ENCODE results near the gene DIAPH3.
"Not testable (repeated sequence)": the region's sequence is repeated elsewhere in the genome, so short reads cannot be mapped to it uniquely, and the experiment has no call there.

The DIAPH3 gene

GRCh38 chr13:60163478-60164233 is at the start of gene DIAPH3:
DIAPH3 (minus strand) TSS chr13:60163928; CDS start chr13:60163766, 162 bp downstream.
- DNase-seq = peak; percentile 98

GRCh38 chr13:60213236-60213744 is 49.6 kb upstream of the DIAPH3 start:
- DNase-seq = no peak

DNA sequence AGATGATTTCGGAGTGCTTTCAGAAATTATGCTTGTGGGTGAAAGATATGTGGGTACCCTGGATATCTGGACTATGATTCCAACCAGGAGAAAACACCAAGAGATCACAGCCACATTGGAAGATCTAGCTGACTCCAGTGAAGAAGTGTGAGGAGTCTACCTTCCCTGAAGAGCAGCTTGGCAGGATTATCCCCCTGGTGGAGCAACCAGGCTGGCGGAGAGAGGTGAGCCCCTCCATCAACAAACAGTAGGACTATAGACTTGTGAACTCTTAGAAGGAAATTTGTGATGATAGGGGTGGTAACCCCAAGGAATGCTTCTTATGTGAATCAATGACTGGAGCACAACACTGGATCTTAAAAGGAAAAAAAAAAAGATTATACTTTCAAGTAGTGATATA is 47.8 kb upstream of the DIAPH3 start:
- DNase-seq = no peak

GRCh38 chr13:60210510-60211330 is 47.0 kb upstream of the DIAPH3 start:
- DNase-seq = no peak

GRCh38 chr13:60205499-60205898 is 41.8 kb upstream of the DIAPH3 start:
- not testable (repeated sequence) for DNase-seq

DNA sequence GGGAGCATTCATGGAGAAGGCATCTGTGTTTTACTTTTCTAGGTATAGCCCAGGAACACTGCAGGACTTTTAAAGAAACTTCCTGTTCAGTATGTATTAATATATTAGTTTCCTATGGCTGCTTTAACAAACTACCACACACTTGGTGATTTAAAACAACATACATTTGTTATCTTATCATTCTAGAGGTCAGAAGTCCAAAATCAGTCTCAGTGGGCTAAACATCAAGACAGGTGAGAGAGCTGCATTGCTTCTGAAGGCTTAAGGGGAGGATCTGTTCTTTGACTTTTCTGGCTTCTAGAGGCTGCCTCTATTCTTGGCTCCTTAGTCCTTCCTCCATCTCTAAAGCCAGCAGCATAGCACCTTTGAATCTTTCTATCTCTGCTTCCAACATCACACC is 37.6 kb upstream of the DIAPH3 start:
- DNase-seq = no peak

GRCh38 chr13:60195893-60196292 is 32.2 kb upstream of the DIAPH3 start:
- DNase-seq = not testable (repeated sequence)

DNA sequence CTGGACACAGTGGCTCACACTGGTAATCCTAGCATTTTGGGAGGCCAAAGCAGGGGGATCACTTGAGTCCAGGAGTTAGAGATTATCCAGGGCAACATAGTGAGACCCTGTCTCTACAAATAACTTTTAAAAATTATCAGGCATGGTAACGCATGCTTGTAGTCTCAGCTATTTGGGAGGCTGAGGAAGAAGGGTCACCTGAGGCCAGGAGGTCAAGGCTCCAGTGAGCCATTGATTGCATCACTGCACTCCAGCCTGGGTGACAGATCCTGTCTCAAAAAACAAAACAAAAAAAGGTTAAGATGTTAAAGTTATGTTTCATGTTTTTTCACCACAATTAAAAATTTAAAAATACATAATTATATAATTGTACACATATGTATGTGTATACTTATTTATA is 19.2 kb upstream of the DIAPH3 start:
- no peak for DNase-seq

DNA sequence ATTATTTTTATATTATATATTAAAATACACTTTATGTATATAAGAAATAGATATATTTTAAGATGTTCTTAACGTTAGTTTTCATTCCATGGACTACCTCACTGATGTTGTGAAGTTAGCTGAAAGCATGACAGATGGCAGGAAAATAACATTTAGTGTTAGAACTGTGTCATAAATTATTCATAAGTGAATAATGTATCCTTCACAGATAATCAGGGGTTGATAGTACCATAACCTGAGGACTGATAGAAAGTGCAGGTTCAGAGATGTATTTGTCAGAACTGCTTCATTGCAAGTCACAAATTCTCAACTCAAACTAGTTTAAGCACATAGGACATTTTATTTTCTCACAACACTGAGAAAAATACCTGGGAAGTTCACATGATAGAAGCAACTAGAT is 14.6 kb upstream of the DIAPH3 start:
- DNase-seq = no peak

DNA sequence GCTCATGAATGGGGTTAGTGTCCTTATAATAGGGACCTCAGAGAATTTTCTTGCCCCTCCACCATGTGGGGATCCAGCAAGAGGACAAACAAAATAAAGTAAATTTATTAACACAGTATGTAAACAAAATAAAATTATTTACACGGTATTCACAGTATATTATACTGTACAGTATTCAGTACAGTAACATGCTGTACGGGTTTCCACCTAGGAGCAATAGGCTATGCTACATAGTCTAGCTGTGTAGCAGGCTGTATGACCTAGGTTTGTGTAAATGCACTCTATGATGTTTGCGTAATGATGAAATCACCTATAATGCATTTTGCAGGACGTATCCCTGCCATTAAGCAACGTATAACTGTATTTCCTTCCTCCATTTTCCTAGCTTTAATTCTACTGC is 11.8 kb upstream of the DIAPH3 start:
- no peak for DNase-seq

- no peak for DNase-seq
Observed at GRCh38 chr13:60174113-60174512, 10.4 kb upstream of the DIAPH3 start.

DNA sequence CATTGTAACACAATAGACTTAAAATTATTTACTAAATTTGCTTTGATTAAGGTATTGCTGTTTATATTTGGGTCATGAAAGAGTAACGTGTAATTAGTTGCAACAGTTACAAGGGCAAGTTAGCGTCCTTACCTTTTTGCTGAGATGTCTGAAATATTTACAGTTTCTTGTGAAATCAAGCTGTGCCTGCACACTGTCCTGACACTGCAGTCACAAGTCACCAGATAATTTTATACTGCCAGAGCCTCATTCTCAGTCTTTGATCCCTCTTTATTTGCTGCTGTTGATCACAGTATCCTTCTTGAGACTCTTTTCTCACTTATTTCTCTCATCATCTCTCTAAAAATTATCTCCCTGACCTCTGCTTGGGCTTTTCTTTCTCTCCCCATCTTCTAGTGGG is 8.4 kb upstream of the DIAPH3 start:
- DNase-seq = no peak

DNA sequence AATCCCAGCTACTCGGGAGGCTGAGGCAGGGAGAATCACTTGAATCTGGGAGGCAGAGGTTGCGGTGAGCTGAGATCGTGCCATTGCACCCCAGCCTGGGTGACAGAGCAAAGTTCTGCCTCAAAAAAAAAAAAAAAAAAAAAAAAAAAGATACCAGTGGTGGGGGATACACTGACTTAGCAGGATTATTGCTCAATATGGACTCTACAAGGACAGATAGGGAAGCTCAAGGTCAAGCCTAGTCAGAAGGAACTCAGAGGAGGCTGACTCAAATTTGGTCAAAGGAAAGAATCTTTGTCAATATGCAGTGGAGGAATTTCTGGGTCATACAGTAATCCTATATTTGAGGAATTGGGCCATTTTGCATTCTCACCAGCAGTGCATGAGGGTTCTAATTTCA is 6.7 kb upstream of the DIAPH3 start:
- peak; percentile 62 for DNase-seq

- peak; percentile 17 for DNase-seq
Observed at GRCh38 chr13:60169239-60170031, 5.7 kb upstream of the DIAPH3 start.

DNA sequence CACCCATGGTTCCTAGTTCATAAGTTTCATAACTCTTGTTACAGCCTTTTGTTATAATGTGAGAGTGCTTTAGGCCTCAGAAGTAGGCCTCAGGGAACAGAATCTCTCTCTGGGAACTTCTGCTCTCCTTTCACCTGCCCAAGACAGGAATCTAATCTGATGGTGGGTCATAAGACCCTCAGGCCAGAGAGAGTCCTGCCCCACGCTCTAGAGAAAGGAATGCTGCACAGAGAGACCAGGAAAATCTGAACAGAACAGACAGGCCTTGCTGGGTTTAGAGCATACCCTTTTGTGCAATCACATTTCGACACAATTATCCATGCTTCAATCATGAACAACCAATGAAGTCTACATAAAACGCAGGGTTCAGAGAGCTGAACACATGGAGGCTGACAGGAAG is 3.4 kb upstream of the DIAPH3 start:
- DNase-seq = no peak

GRCh38 chr13:60165391-60166099 is 1.8 kb upstream of the DIAPH3 start:
- peak; percentile 73 for DNase-seq

DNA sequence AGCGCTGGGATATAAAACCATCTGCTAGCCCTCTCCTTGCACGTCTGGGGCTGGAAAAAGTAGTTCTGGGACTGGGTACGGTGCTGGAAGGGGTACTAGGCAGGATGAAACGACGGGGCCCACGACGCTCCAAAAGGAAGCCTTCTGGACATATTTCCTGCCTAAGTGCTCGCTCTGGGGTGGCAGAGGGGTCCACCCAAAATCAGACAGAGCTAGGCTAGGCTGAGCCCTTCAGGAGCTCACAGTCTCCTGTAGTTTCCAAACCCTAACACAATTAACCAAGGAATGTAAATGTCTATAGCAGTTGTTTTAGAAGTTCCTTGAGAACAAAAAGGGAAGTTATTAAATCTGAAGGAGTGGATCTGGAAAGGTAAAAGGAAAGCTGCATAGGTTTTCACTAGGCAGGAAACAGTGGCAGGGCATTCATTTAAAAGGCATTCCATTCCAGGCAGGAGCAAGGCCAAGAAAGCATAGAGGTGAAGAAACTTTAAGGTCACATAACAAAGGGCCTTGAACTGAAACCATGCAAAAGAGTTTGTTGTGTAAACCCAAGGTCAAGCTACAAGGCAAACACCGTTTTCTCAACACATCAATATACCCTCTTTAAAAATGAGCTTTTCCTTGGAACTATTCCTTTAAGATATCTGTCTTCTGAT is 634 bp upstream of the DIAPH3 start:
- peak; percentile 69 for DNase-seq

DNA sequence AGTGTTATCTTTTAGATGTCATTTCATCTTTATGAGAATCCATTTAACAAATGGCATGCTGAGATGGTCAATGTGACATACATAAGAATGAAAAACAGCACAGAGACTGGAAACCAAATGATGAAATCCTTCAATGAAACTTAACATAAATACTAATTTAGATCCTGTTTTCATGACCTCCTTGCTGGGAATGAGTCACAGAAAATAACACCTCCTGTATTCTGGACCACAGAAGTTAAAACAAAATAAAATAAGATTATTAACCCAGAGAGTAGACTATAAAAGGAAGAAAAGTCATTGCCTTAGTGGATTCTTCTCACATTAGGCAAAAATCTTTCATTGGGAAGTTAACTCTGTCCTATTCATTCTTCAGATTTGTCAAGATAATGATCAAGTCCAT is 1.6 kb downstream of the DIAPH3 start:
- DNase-seq = no peak

DNA sequence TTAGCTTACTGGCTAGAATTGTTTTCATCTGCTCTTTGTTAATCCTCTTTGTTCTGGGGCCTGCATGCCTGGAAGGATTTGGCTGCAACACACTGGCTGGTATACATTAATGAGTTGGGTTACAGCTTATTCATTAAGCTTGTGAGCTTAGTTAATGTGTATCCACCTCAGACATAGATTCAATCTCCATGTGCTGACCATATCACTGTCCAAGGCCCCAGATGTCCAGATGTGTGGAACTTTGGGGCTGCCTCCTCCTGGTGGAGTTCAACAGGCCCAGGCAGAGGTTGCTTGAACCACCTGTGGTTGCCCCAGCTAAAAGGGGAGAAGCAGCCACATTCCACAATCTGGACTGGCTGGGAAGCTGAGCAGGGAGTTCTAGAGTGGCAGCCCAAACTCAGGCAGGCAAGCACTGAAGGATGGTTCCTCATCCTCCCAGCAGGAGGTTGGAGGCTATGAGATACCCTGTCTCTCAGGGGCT is 5.4 kb downstream of the DIAPH3 start:
- no peak for DNase-seq

DNA sequence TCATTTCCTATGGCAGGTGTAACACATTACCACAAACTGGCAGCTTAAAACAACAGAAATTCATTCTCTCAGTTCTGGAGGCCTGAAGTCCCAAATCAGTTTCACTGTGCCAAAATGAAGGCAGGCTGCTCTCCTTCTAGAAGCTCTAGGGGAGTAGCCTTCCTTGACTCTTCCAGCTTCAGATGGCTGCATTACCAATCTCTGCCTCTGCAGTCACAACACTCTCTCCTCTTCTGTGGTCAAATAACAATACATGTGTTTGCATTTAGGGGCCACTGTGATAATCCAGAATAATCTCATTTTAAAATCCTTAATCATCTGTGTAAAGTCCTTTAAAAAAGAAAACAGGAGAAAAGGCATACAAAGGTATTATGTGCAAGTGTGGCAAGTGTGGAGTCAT is 7.8 kb downstream of the DIAPH3 start:
- no peak for DNase-seq

- peak; percentile 11 for DNase-seq
Observed at GRCh38 chr13:60152904-60153303, 10.8 kb downstream of the DIAPH3 start.

GRCh38 chr13:60152114-60152513 is 11.6 kb downstream of the DIAPH3 start:
- no peak for DNase-seq
